ENCODE results near the gene CECR2.
"Not testable (repeated sequence)": the region's sequence is repeated elsewhere in the genome, so short reads cannot be mapped to it uniquely, and the experiment has no call there.

Gene CECR2

GRCh38 chr22:17407643-17408042, 38.4 kb downstream of the CECR2 start:
- no peak for DNase-seq

GRCh38 chr22:17410576-17410975, 41.3 kb downstream of the CECR2 start:
- no peak for DNase-seq

GRCh38 chr22:17411213-17411612, 42.0 kb downstream of the CECR2 start:
- peak; percentile 46 for DNase-seq

GRCh38 chr22:17412232-17412631, 43.0 kb downstream of the CECR2 start:
- DNase-seq: peak; percentile 32

GRCh38 chr22:17418890-17419324, 49.6 kb downstream of the CECR2 start:
- no peak for DNase-seq

- DNase-seq: no peak
These were observed 50.1 kb downstream of the CECR2 start for GRCh38 chr22:17419348-17419747.

- no peak for DNase-seq
These were observed 53.6 kb downstream of the CECR2 start for GRCh38 chr22:17422736-17423343.

- no peak for DNase-seq
These were observed 54.4 kb downstream of the CECR2 start for GRCh38 chr22:17423616-17424015.

GRCh38 chr22:17427528-17427927, 58.3 kb downstream of the CECR2 start:
- DNase-seq: not testable (repeated sequence)

- no peak for DNase-seq
These were observed 60.3 kb downstream of the CECR2 start for GRCh38 chr22:17429516-17429915.

GRCh38 chr22:17430412-17430811, 61.2 kb downstream of the CECR2 start:
- peak; percentile 72 for DNase-seq

GRCh38 chr22:17431179-17431578, 61.9 kb downstream of the CECR2 start:
- no peak for DNase-seq

- no peak for DNase-seq
These were observed 65.6 kb downstream of the CECR2 start for GRCh38 chr22:17434856-17435255.

GRCh38 chr22:17435375-17435774, 66.1 kb downstream of the CECR2 start:
- DNase-seq: no peak

GRCh38 chr22:17436382-17436980, 67.2 kb downstream of the CECR2 start:
- DNase-seq: peak; percentile 76

GRCh38 chr22:17436981-17437412, 67.7 kb downstream of the CECR2 start:
- peak; percentile 87 for DNase-seq

- no peak for DNase-seq
These were observed 68.8 kb downstream of the CECR2 start for GRCh38 chr22:17438026-17438425.

- no peak for DNase-seq
These were observed 72.1 kb downstream of the CECR2 start for GRCh38 chr22:17441326-17441725.

- no peak for DNase-seq
These were observed 74.3 kb downstream of the CECR2 start for GRCh38 chr22:17443405-17444203.

GRCh38 chr22:17444204-17444504, 74.9 kb downstream of the CECR2 start:
- no peak for DNase-seq

- no peak for DNase-seq
These were observed 77.4 kb downstream of the CECR2 start for GRCh38 chr22:17446698-17447097.

GRCh38 chr22:17451316-17451715, 82.1 kb downstream of the CECR2 start:
- DNase-seq: no peak

- DNase-seq: no peak
These were observed 91.6 kb downstream of the CECR2 start for GRCh38 chr22:17460895-17461294.

GRCh38 chr22:17470880-17471500, 101.7 kb downstream of the CECR2 start:
- no peak for DNase-seq

Measured in midbrain (tissue), 1 donor.